GM12872 (cell line): ENCODE results near the gene KHNYN.

Experiments used
- CTCF ChIP-seq: IDR thresholded peaks from 3 replicates; pipeline ENCODE4 v1.5.1; 2011; ENCODE audit warnings: low read depth, mild to moderate bottlenecking, low read length, moderate library complexity; ENCODE audit not compliant: insufficient read depth

Gene KHNYN

GRCh38 chr14:24434676-24435075, 4.9 kb downstream of the KHNYN start:
- no peak for TF ChIP-seq CTCF

GRCh38 chr14:24435192-24435810, 5.5 kb downstream of the KHNYN start:
- no peak for TF ChIP-seq CTCF

GRCh38 chr14:24435998-24436354, 6.2 kb downstream of the KHNYN start:
- no peak for TF ChIP-seq CTCF

GRCh38 chr14:24436355-24437019, 6.7 kb downstream of the KHNYN start:
- TF ChIP-seq CTCF = peak; percentile 76

GRCh38 chr14:24437020-24437735, 7.4 kb downstream of the KHNYN start:
- TF ChIP-seq CTCF = no peak

GRCh38 chr14:24437736-24438067, 7.9 kb downstream of the KHNYN start:
- no peak for TF ChIP-seq CTCF

- no peak for TF ChIP-seq CTCF
Observed at GRCh38 chr14:24438223-24439097, 8.7 kb downstream of the KHNYN start.
